GM18909 (cell line): ENCODE data around the gene SLC29A3.

ENCODE experiments used
- ATAC-seq: cut with Tn5 transposase; IDR thresholded peaks from one replicate; pipeline ENCODE4 v1.9.1; 2021; ENCODE audit warnings: mild to moderate bottlenecking; ENCODE audit not compliant: unreplicated experiment, poor library complexity

The SLC29A3 gene

GRCh38 chr10:71388171-71388570 is 69.1 kb downstream of the SLC29A3 start:
- no peak for ATAC-seq

- no peak for ATAC-seq
These were observed 69.7 kb downstream of the SLC29A3 start for GRCh38 chr10:71388583-71389310.

DNA sequence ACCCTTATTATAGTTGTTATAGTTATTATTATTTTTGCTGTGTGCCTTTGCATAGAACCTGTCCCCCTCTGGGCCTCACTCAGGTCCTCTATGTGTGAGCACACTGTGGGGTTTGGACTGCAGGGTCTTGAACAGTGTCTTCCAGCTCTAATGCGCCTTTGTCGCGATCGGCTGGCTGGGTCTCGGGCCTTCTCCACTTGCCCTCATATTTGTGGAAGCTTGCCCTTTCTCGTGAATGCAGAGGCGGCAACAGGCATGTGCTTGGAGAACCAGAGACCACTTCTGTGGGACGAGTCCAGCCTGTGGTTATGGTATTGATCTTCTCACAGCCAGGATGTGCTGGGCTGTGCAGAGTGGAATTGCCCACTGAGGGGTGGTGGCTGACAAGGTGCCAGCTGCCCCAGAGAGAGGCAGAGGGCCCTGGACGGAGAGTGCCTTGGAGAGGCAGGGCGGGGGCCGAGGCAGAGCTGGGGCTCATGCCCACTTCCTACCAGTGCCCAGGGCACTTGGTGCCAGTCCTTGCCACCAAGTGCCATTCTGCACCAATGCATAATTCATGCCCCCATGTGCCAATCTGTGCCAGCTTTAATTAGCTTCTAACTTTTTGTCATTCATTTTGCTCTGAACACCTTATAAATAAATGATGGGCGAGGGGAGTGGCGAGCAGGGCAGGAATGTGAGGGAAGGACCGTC is 70.9 kb downstream of the SLC29A3 start:
- ATAC-seq, result no peak

DNA sequence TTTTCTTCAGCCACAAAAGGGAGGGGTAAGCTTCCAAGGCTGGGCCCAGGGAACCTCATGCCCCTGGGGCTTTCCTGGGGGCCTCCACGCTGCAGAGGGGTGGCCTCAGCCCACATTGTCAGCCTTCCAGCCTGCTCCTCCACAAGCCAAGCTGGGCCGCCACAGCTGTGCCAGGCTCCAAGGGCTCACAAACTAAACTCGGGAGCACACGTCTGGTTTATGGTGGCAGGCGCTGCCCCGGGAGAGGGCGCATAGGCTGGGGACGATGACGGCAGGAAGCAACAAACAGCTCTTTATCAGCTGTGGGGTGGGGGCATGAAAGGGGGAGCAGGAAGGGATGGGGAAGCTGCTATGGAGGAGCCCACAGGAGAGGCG is 71.4 kb downstream of the SLC29A3 start:
- ATAC-seq, result no peak

DNA sequence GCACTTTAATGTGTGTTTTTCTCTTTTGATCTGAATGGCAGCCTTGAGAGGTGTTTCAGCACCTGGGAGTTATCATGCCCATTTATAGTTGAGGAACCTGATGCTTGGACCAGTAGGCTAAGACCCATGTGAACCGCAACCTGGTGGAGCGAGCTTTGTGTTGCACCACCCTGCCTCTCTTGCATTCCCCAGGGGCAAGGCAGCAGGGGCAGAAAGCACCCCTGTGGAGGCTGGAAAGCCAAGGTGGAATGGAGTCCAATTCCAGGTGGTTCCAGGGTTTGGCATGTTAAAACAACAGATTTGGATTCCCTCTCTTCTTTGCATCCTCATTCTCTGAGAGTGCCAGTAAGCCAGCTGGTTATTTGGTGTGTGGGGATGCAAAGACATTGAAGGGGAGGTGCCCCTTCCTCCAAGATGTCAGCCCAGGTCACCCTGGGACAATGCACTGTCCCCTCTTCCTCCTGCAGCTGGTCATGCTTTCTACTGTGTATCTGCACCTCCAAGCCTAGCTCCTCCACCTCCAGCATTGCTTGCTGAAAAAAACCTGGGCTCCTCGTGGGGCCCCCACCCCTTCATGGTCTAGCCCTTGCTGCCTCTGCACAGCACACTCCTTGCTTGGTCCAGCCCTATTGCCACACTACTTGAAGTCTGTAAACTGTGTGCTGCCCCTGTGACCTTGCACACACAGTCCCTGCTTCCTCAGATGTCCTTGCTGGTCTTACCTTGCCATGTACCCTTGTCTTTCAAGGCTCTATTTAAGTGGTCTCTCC is 72.0 kb downstream of the SLC29A3 start:
- ATAC-seq, result no peak

GRCh38 chr10:71391701-71392100 is 72.6 kb downstream of the SLC29A3 start:
- ATAC-seq, result no peak

- no peak for ATAC-seq
These were observed 73.2 kb downstream of the SLC29A3 start for GRCh38 chr10:71392292-71392691.

DNA sequence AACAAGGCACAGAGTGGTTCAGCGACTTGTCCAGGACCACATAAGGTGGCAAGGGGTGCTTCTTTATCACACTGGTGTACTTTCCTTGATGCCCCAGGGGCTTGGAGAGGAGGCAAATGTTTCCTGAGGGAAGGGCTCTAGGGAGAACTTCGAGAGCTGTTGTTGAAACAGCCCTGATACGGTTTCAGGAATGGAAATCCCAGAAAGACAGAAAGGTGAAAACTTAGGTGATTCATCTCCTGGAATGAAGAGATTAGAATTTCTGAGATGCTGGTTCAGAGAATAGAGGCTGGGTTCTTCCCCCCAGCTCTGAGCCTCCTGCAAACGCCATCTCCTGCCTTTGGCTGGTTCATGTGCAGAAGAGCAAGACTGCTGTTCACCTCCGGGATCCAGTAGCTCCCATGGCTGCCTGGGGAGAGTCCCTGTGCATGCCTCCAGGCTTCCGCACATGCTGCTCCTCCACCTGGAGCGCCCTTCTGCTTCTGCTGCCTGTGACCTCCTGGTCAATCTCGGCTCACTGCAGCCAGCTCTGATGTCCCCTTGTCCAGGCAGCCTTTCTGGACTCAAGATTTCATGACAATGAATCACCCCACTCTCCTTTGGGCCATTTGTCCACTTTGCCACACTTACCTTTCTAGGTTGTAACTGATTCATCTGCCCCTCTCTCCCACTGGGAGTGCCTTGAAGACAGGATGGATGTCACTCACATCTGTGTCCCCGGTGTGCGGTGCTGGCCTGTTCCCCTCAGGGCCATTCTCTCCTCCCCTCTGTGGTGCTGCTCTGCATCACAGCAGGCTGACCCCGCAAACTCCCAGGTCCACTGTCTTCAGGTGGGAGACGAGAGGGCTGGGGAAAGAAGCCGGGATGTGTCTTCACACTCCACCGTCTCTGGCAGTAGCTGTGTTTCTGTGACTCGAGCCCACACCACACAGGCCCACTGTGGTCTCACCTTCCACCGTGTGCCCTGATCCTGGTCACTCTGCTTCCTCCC is 74.0 kb downstream of the SLC29A3 start:
- ATAC-seq, result no peak

- no peak for ATAC-seq
These were observed 74.9 kb downstream of the SLC29A3 start for GRCh38 chr10:71393841-71394475.

GRCh38 chr10:71394926-71395562 is 76.0 kb downstream of the SLC29A3 start:
- no peak for ATAC-seq

- ATAC-seq, result no peak
These were observed 76.6 kb downstream of the SLC29A3 start for GRCh38 chr10:71395621-71396020.

GRCh38 chr10:71396084-71396710 is 77.1 kb downstream of the SLC29A3 start:
- no peak for ATAC-seq

DNA sequence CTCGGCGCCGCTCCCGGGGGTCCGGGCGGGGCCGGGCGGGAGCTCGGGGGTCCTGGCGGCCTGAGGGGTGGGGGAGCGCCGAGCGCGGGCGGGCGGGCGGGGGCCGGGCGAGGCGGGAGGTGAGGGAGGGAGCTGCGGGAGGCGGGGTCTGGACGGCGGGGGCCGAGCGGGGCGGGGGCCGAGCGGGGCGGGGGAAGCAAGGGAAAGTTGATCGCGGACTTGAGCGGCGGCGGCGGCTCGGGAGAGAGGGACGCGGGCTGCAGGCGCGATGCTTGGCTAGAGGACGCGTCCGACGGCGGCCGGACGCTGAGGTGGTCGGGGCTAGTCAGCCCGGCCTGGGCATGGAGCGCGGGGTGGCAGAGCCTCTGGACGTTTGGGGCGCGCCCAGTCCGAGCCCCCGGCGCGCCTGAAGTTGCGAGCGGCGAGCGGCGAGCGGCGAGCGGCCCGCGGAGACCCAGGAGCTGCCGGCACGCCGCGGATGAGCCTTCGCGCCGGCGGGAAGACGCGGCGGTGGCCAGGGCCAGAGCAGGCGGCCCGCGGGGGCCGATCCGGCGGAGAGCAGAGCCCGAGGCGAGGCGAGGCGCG is 77.7 kb downstream of the SLC29A3 start, which contains the start of gene CDH23:
CDH23 (plus strand) TSS at position 210 of the 585 bp plus-strand sequence. CDS start 42,912 bp downstream, outside the sequence.
- ATAC-seq, result no peak

GRCh38 chr10:71397296-71398212 is 78.5 kb downstream of the SLC29A3 start:
- no peak for ATAC-seq

GRCh38 chr10:71398976-71399375 is 79.9 kb downstream of the SLC29A3 start:
- no peak for ATAC-seq

DNA sequence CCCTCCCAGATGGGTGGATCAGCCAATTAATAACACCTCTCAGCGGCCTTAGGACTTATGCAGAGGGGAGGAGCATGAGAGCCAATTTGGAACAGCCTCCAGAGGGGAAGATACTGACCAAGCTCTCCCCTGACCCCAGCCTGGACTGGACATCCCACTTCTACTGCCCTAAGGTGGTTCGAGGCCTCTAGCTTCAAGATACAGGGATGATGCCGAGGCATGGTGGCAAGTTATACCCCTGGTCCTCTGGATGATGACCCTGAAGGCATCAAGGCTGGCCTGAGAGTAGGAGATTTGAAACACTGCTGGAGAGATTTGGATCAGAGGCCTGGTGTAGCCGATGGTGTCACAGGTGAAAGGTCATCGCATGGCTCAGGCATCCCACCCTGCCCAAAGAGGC is 80.9 kb downstream of the SLC29A3 start:
- ATAC-seq, result no peak

DNA sequence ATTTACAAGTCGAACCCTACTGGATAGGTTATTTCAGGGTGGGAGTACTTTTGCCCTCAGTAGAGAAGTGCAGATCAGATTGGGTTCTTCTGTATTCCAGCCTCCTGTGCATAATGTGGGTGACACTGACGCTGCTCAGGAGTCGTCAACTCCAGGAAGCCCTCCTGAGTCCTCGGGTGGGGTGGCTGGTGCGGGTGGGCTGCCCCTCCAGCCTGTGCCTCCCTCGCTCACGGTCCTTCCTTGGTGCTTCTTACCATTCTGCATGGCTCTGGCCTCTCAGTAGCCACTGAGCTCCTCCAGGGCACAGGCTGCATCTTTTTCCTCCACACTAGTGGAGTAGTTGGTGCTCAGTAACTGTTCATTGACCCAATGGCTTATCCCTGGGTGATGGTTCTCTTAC is 82.0 kb downstream of the SLC29A3 start:
- no peak for ATAC-seq
